Measurements from ENCODE around the gene SOX1.

The SOX1 gene

DNA sequence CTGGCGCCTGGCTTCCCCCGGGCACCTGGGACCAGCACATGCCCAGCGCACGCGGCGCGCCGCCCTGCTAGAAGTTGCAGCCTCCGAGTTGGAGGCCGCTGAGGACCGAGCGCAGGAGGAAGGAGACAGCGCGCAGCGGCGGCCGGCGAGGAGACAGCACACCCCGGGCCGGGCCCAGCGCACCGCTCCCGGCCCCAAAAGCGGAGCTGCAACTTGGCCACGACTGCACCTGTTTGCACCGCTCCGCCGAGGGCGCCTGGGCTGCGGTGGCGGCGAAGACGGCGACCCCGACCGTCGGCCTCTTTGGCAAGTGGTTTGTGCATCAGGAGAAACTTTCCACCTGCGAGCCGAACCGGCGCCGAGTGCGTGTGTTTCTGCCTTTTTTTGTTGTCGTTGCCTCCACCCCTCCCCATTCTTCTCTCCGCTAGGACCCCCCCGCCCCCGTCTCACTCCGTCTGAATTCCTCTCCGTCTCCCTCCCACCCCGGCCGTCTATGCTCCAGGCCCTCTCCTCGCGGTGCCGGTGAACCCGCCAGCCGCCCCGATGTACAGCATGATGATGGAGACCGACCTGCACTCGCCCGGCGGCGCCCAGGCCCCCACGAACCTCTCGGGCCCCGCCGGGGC lies at the start of gene SOX1:
Gene SOX1 (plus strand): TSS at position 34 of the 626 bp plus-strand sequence. CDS start 510 bp downstream, at position 544.
- FAIRE-seq (no peak), DNase-seq (ENCODE audit: low spot score) (no peak)

DNA sequence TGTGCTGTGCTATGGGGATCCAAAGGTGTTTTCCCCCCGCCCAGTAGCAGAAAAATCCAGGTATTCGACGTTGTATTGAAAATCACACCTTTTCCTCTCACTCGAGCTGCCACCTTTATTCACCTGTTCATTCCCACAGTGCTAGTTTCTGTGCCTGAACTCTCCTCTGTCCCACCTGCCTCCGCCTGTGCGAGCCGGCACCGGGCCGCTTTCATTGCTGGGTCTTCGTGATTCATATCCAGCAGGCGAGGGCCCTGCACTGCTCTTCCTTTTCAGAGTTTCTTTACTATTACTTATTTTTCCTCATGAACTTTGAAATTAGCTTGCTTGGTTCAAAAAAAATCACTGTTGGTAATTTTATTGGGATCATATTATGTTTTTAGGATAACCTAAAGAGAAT lies 42.4 kb upstream of the SOX1 start:
- FAIRE-seq: no peak
- DNase-seq (ENCODE audit: low spot score): no peak

DNA sequence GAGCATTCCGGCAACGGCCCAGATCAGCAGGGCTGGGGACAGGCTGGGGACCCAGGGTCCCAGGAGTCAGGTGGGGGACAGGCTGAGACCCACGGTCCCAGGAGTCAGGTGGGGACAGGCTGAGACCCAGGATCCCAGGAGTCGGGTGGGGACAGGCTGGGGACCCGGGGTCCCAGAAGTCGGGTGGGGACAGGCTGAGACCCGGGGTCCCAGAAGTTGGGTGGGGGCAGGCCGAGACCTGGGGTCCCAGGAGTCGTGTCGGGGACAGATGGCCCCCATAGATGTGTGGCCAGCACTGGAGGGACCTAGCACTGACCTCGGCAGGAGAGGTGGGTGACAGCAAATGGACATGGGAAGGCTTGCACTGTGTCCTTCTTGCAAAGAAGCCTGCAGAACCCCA lies 39.7 kb upstream of the SOX1 start:
- FAIRE-seq: no peak

GRCh38 chr13:112028481-112028880 lies 38.5 kb upstream of the SOX1 start:
- FAIRE-seq: peak; percentile 91
- no peak for DNase-seq (ENCODE audit: low spot score)

More for the DNA sequence above, 39.7 kb upstream of the SOX1 start:
- no peak for DNase-seq (ENCODE audit: low spot score)

GRCh38 chr13:112029143-112029542 lies 37.8 kb upstream of the SOX1 start:
- DNase-seq (ENCODE audit: low spot score): no peak
- no peak for FAIRE-seq

- DNase-seq (ENCODE audit: low spot score): peak; percentile 92
- FAIRE-seq: peak; percentile 81
These were observed 34.6 kb upstream of the SOX1 start for GRCh38 chr13:112032186-112032993.

DNA sequence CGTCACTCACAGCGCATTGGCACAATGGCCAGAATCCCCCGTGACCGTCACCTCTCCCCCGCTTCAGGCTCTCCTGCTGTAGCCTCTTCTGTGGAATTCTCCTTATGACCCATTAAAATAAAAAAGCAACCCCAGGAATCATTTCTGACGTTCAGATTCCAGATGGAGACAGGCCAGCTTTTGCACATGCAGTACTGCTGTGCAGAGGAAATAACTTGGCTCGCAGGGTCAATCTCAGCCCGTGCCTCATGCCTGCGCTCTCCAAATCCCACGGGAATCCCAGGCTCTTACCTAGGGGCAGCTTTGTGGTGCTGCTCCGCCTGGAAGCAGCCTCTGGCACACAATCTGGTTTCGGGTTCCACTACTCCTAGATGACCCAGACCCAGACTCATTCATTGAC lies 32.7 kb upstream of the SOX1 start:
- no peak for DNase-seq (ENCODE audit: low spot score)

DNA sequence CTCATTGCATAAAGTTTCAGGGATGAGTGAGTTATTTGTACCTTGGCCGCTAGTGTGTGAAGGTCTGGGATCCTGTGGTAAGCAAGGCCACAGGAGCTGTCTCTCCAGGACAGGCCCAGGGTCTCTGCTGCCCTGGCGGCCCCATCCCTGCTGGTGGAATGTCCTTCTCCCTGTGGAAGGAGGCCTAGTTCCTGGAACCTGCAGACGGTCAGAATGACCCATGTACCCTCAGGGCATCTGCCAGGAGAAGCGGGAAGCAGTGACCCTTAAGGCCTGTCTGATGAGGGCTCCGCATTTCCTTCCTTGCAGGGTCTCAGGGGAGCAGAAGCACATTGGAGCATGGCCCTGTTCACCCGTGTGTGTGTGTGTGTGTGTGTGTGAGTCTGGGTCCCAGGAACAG lies 32.1 kb upstream of the SOX1 start:
- DNase-seq (ENCODE audit: low spot score) (no peak), FAIRE-seq (no peak)

More for the DNA sequence above, 32.7 kb upstream of the SOX1 start:
- FAIRE-seq: no peak

GRCh38 chr13:112042496-112042895 lies 24.5 kb upstream of the SOX1 start:
- FAIRE-seq (peak; percentile 37), DNase-seq (ENCODE audit: low spot score) (peak; percentile 94)

GRCh38 chr13:112052213-112052612 lies 14.7 kb upstream of the SOX1 start:
- FAIRE-seq (peak; percentile 13), DNase-seq (ENCODE audit: low spot score) (no peak)

- no peak for DNase-seq (ENCODE audit: low spot score)
- FAIRE-seq: no peak
These were observed 13.7 kb upstream of the SOX1 start for GRCh38 chr13:112053167-112053743.

DNA sequence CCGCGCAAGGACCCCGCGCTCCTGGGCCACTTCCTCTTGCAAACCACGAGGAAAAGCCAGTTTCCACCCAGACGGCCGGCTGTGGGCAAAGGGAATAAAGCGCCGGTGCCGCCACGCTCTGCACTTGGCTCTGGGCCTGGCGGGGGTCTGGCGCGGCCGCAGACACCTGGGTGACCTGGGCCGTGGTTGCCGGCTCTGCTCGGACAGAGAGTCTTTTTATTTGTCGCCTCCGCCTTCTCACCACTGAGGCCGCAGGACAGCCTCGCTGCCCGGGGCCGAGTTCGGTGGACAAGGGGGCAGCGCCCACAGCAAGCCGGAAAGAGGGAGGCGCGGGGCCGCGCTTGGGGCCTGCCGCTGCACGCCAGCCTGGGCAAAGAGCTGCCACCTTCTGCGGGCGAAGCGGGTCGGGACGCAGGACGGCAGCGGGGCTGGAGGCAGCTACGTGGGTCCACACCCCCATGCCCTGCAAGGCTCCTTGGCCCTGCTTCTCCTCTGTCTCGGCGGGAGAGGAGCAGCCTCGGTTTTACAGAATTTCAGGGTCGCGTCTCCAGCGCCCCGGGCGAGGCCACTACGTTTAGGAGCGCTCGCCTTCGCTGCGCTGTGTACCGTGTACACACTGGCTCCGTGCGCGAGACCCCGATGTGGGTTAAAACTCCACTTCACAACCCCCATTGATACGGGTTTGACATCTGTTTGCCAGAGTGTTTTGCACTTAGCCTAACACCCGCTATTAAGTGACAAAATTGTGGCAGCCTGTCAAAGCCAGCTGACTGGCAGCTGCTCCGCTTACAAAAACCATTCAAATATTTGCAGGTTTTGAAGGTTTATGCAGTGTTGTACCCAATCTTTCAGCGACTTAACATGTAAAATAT lies 13.0 kb upstream of the SOX1 start:
- no peak for DNase-seq (ENCODE audit: low spot score)
- FAIRE-seq: no peak

- no peak for DNase-seq (ENCODE audit: low spot score)
- FAIRE-seq: no peak
These were observed 12.3 kb upstream of the SOX1 start for GRCh38 chr13:112054616-112055015.

- FAIRE-seq: no peak
- no peak for DNase-seq (ENCODE audit: low spot score)
These were observed 11.7 kb upstream of the SOX1 start for GRCh38 chr13:112055036-112055914.

- no peak for FAIRE-seq
- no peak for DNase-seq (ENCODE audit: low spot score)
These were observed 11.1 kb upstream of the SOX1 start for GRCh38 chr13:112055915-112056269.

DNA sequence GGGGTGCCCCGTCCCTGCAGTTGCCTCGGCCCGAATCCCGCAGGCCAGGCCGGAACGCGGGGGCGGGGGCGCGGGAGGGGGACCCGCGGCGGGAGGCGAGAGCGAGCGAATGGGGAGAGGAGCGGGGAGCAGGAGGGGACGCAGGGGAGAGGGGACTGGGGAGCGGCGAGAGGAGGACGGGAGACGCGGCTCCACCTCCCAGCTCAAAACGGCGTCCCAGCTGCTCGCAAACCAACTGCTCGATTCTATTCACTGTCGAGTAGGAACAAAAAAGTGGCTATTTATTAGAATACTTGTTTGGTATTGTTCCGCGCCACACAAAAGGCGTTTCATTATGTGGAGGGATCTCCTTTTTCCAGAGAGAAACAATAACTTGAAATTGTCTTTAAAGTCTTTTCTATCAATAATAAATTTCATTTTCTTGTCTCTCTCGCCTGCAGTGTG lies 10.6 kb upstream of the SOX1 start:
- DNase-seq (ENCODE audit: low spot score) (no peak), FAIRE-seq (no peak)

- DNase-seq (ENCODE audit: low spot score): no peak
- no peak for FAIRE-seq
These were observed 10.1 kb upstream of the SOX1 start for GRCh38 chr13:112056739-112057438.

- no peak for FAIRE-seq
- DNase-seq (ENCODE audit: low spot score): no peak
These were observed 9.6 kb upstream of the SOX1 start for GRCh38 chr13:112057439-112057735.

DNA sequence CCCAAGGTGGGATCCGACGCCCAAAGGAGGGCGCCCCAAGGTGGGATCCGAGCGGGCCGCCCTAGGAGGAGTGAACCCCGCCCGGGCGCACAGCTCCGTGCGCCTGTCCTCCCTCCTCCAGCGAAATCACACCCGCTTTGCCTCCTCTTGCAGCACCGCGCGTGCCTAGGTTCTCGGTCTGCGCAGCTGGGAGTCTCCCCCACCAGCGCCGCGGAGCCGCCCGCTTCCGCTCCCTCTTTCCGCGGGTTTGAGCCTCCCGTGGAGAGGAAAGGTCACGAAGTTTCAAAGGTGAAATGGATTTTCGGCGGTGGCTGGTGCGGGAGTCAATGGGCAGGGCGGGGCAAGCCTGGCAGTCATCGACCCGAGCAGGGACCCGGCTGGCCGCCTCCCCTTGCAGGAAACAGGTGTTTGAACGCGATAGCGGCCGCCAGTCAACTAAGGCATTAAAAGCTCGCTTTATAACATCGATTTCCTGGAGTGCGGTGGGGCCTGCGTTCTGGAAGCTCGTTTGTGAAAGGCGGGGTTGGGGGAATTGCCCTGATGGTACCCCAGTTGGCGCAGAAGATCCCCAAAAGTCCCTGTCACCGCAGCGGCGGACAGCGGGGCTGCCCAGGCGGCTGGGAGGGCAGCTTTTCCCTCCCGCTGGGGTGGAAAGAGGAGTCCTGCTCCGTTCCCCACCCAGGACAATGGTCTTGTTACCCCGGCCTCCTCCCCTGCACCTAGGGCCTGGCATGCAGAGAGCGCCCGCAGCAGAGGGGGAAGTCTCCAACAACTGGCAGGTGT lies 9.0 kb upstream of the SOX1 start:
- FAIRE-seq (no peak), DNase-seq (ENCODE audit: low spot score) (no peak)

All from urothelium cell line (cell line).